ENCODE data around the gene MAB21L3. TPM values are rescaled to one million over a fixed set of nuclear protein-coding genes. Genes with fewer than 3 reads are reported as not detected.
A peak's percentile ranks its signal among the peaks of the same experiment; 100 is the strongest.

MAB21L3 gene
- total RNA-seq, 6 experiments from 2014 or later = 0.09 to 7.2 (median 1.1) TPM

- Histone ChIP-seq H3K4me1 (peaks cover 0 to 34% (median 11%) of the 10 kb centered on the region in 4 donors), H3K27me3 (no peaks in the 10 kb centered on the region), H3K27ac (peak overlapping the region in 1 of 3 donors; percentile 86), H3K4me3 (no peak overlapping the region), H3K9me3 (no peaks in the 10 kb centered on the region), H3K36me3 (no peaks in the 10 kb centered on the region)
- WGBS (ENCODE audit: insufficient coverage, low coverage, low lambda C conversion rate, missing lambda C conversion rate) = 76% methylated on average over 4 of the region's 4 CpGs
- DNase-seq = no peak
- intact Hi-C loops (cut with DNase I) = no loop called here
- TF ChIP-seq CTCF (IDR thresholded peaks at IDR 0.05) = no peak
- TF ChIP-seq POLR2A (IDR thresholded peaks at IDR 0.05) = no peak
- ATAC-seq = no peak
These were observed 43.3 kb downstream of the MAB21L3 start for GRCh38 chr1:116154536-116154935.

GRCh38 chr1:116157096-116157495, 45.9 kb downstream of the MAB21L3 start:
- no peak overlapping the region for H3K4me3 ChIP-seq
- DNase-seq = no peak
- H3K27ac ChIP-seq = no peak overlapping the region
- H3K9me3 ChIP-seq = no peaks in the 10 kb centered on the region
- peaks cover 0 to 30% (median 11%) of the 10 kb centered on the region in 4 donors for H3K4me1 ChIP-seq
- TF ChIP-seq POLR2A (IDR thresholded peaks at IDR 0.05) = no peak
- TF ChIP-seq CTCF (IDR thresholded peaks at IDR 0.05) = no peak
- no peak for ATAC-seq
- no peaks in the 10 kb centered on the region for H3K36me3 ChIP-seq
- no CpG with 5 or more reads among the region's 4 CpGs for WGBS (ENCODE audit: insufficient coverage, low coverage, low lambda C conversion rate, missing lambda C conversion rate)
- intact Hi-C loops (cut with DNase I) = no loop called here
- no peaks in the 10 kb centered on the region for H3K27me3 ChIP-seq

GRCh38 chr1:116159177-116159576, 48.0 kb downstream of the MAB21L3 start:
- WGBS (ENCODE audit: insufficient coverage, low coverage, low lambda C conversion rate, missing lambda C conversion rate) = 90% methylated on average over 1 of the region's 1 CpG
- Histone ChIP-seq H3K9me3 (no peaks in the 10 kb centered on the region), H3K27me3 (no peaks in the 10 kb centered on the region), H3K27ac (no peak overlapping the region), H3K4me1 (peaks cover 0 to 16% (median 3%) of the 10 kb centered on the region in 4 donors), H3K4me3 (no peak overlapping the region), H3K36me3 (no peaks in the 10 kb centered on the region)
- DNase-seq = no peak
- intact Hi-C loops (cut with DNase I) = no loop called here
- TF ChIP-seq POLR2A (IDR thresholded peaks at IDR 0.05) (no peak), CTCF (IDR thresholded peaks at IDR 0.05) (no peak)
- ATAC-seq = peak; percentile 24 to 71 (median 32)

- Histone ChIP-seq H3K36me3 (no peaks in the 10 kb centered on the region), H3K27me3 (no peaks in the 10 kb centered on the region), H3K4me1 (peaks cover 0 to 12% (median 1%) of the 10 kb centered on the region in 4 donors), H3K4me3 (no peak overlapping the region), H3K27ac (no peak overlapping the region), H3K9me3 (no peaks in the 10 kb centered on the region)
- no peak for DNase-seq
- no peak for ATAC-seq
- no peak for TF ChIP-seq CTCF (IDR thresholded peaks at IDR 0.05)
- intact Hi-C loops (cut with DNase I) = no loop called here
- 12% methylated on average over 1 of the region's 1 CpG for WGBS (ENCODE audit: insufficient coverage, low coverage, low lambda C conversion rate, missing lambda C conversion rate)
These were observed 48.4 kb downstream of the MAB21L3 start for GRCh38 chr1:116159611-116160010.

- intact Hi-C loops (cut with DNase I) = no loop called here
- H3K27me3 ChIP-seq = no peaks in the 10 kb centered on the region
- no peak for ATAC-seq
- no peaks in the 10 kb centered on the region for H3K36me3 ChIP-seq
- 70% methylated on average over 2 of the region's 2 CpGs for whole genome bisulfite sequencing (ENCODE audit: insufficient coverage, low coverage, low lambda C conversion rate, missing lambda C conversion rate)
- H3K4me1 ChIP-seq = peaks cover 0 to 10% (median 0%) of the 10 kb centered on the region in 4 donors
- H3K27ac ChIP-seq = no peak overlapping the region
- no peak overlapping the region for H3K4me3 ChIP-seq
- TF ChIP-seq POLR2A (IDR thresholded peaks at IDR 0.05) (no peak), CTCF (IDR thresholded peaks at IDR 0.05) (no peak)
- no peaks in the 10 kb centered on the region for H3K9me3 ChIP-seq
- DNase-seq = no peak
These were observed 50.2 kb downstream of the MAB21L3 start for GRCh38 chr1:116161390-116161789.
